ENCODE measurements around the gene SPRED2. TPM values are rescaled to one million over a fixed set of nuclear protein-coding genes. Genes with fewer than 3 reads are reported as not detected.
A peak's percentile ranks its signal among the peaks of the same experiment; 100 is the strongest.

Gene SPRED2
- total RNA-seq, 1 donor = 9.5 TPM

GRCh38 chr2:65429786-65430602 lies 2.4 kb downstream of the SPRED2 start:
- H3K4me3 ChIP-seq (ENCODE audit: low read depth, low read length) = peak overlapping the region; percentile 90
- DNase-seq (ENCODE audit: low read depth) = no peak
- no peak for TF ChIP-seq CTCF (IDR thresholded peaks at IDR 0.05; ENCODE audit: insufficient read depth, low read depth, low read length)

GRCh38 chr2:65427532-65427931 lies 4.9 kb downstream of the SPRED2 start:
- DNase-seq (ENCODE audit: low read depth) = no peak
- H3K4me3 ChIP-seq (ENCODE audit: low read depth, low read length) = no peak overlapping the region
- TF ChIP-seq CTCF (IDR thresholded peaks at IDR 0.05; ENCODE audit: insufficient read depth, low read depth, low read length) = no peak

- no peak for TF ChIP-seq CTCF (IDR thresholded peaks at IDR 0.05; ENCODE audit: insufficient read depth, low read depth, low read length)
- no peak overlapping the region for H3K4me3 ChIP-seq (ENCODE audit: low read depth, low read length)
- no peak for DNase-seq (ENCODE audit: low read depth)
These were observed 7.1 kb downstream of the SPRED2 start for GRCh38 chr2:65425276-65425675.

- TF ChIP-seq CTCF (IDR thresholded peaks at IDR 0.05; ENCODE audit: insufficient read depth, low read depth, low read length) = no peak
- no peak overlapping the region for H3K4me3 ChIP-seq (ENCODE audit: low read depth, low read length)
- DNase-seq (ENCODE audit: low read depth) = no peak
These were observed 8.0 kb downstream of the SPRED2 start for GRCh38 chr2:65424391-65424790.

- no peak for TF ChIP-seq CTCF (IDR thresholded peaks at IDR 0.05; ENCODE audit: insufficient read depth, low read depth, low read length)
- DNase-seq (ENCODE audit: low read depth) = no peak
- no peak overlapping the region for H3K4me3 ChIP-seq (ENCODE audit: low read depth, low read length)
These were observed 11.0 kb downstream of the SPRED2 start for GRCh38 chr2:65421432-65421748.

- peak; percentile 60 for DNase-seq (ENCODE audit: low read depth)
- TF ChIP-seq CTCF (IDR thresholded peaks at IDR 0.05; ENCODE audit: insufficient read depth, low read depth, low read length) = no peak
- no peak overlapping the region for H3K4me3 ChIP-seq (ENCODE audit: low read depth, low read length)
These were observed 11.5 kb downstream of the SPRED2 start for GRCh38 chr2:65420712-65421431.

All from fibroblast of villous mesenchyme (primary cell).